K562 (cell line): ENCODE results near the gene DYNLT2. TPM values are rescaled to one million over a fixed set of nuclear protein-coding genes. Genes with fewer than 3 reads are reported as not detected.

ENCODE experiments used
- CAMTA2 ChIP-seq: fragments of 250-450 bp; sonication (Bioruptor Pico); conservative IDR thresholded peaks from 2 replicates; pipeline ENCODE4 v1.5.1; 2022
- CBFB ChIP-seq: sonication (generic); formaldehyde crosslinking; IDR thresholded peaks from 2 replicates; pipeline ENCODE4 v1.4.0; 2020; ENCODE audit warnings: mild to moderate bottlenecking, missing genetic modification reagents
- ELF1 ChIP-seq: fragments of 200-800 bp; sonication (Bioruptor generic); IDR thresholded peaks from 2 replicates; pipeline ENCODE4 v1.6.1; 2016; ENCODE audit warnings: missing genetic modification characterization, missing compliant biosample characterization
- MTA3 ChIP-seq: fragments of 450-650 bp; formaldehyde crosslinking; IDR thresholded peaks from 2 replicates; pipeline ENCODE4 v1.6.1; 2017; ENCODE audit warnings: mild to moderate bottlenecking, borderline replicate concordance
- MXI1 ChIP-seq: IDR thresholded peaks from 2 replicates; pipeline ENCODE4 v1.6.1; 2011; ENCODE audit warnings: low read depth, mild to moderate bottlenecking, improper control_type of control experiment, low read length
- NBN ChIP-seq: fragments of 450-650 bp; IDR thresholded peaks from 2 replicates; pipeline ENCODE4 v1.6.1; 2016; ENCODE audit warnings: low read depth, mild to moderate bottlenecking
- PYGO2 ChIP-seq: fragments of 450-650 bp; IDR thresholded peaks from 2 replicates; pipeline ENCODE4 v1.6.1; 2016; ENCODE audit warnings: mild to moderate bottlenecking, missing genetic modification characterization, moderate library complexity, missing compliant biosample characterization
- SIN3B ChIP-seq: fragments of 450-650 bp; IDR thresholded peaks from 2 replicates; pipeline ENCODE4 v1.6.1; 2017; ENCODE audit warnings: low read depth, mild to moderate bottlenecking, moderate library complexity
- SMAD1 ChIP-seq: fragments of 150-350 bp; IDR thresholded peaks from 2 replicates; pipeline ENCODE4 v1.6.1; 2014; ENCODE audit warnings: low read length, low read depth; ENCODE audit not compliant: partially characterized antibody
- SMARCA5 ChIP-seq: fragments of 450-650 bp; IDR thresholded peaks from 2 replicates; pipeline ENCODE4 v1.6.1; 2016
- SP2 ChIP-seq: IDR thresholded peaks from 2 replicates; pipeline ENCODE4 v1.6.1; 2011; ENCODE audit warnings: mild to moderate bottlenecking, low read depth, low read length, moderate library complexity; ENCODE audit not compliant: poor library complexity, severe bottlenecking; ENCODE audit errors: extremely low read depth
- SRSF9 ChIP-seq: fragments of 200-400 bp; formaldehyde crosslinking; IDR thresholded peaks from 2 replicates; pipeline ENCODE4 v1.6.1; 2017; ENCODE audit warnings: low read depth, low read length, borderline replicate concordance
- XRCC5 ChIP-seq: fragments of 200-400 bp; formaldehyde crosslinking; IDR thresholded peaks from 2 replicates; pipeline ENCODE4 v1.6.1; 2017; ENCODE audit warnings: low read depth, mild to moderate bottlenecking, low read length
- ZNF175 ChIP-seq: fragments of 200-800 bp; sonication (Bioruptor generic); IDR thresholded peaks from 2 replicates; pipeline ENCODE4 v1.6.1; 2016; ENCODE audit warnings: low read depth, mild to moderate bottlenecking, missing genetic modification characterization, missing compliant biosample characterization
- ZNF217 ChIP-seq: sonication (generic); formaldehyde crosslinking; IDR thresholded peaks from 2 replicates; pipeline ENCODE4 v1.8.0; 2022; ENCODE audit warnings: mild to moderate bottlenecking, missing genetic modification reagents
- ZNF740 ChIP-seq, 3 experiments: fragments of 200-800 bp in 1 of 3; sonication (Bioruptor generic) in 1 of 3; sonication (generic) in 1 of 3; formaldehyde crosslinking in 1 of 3; IDR thresholded peaks; 2 replicates each; pipeline versions ENCODE4 v1.6.1 to v1.8.0; 2016 to 2022; ENCODE audit warnings: mild to moderate bottlenecking in 2 of 3, missing compliant biosample characterization in 2 of 3, missing genetic modification characterization in 2 of 3, missing genetic modification reagents in 1 of 3
- polyA plus RNA-seq, 8 experiments: library from polyadenylated mRNA; depleted of rRNA in 4 of 8; stranded (reverse) in 5 of 8; unstranded in 3 of 8; fragments of >200 nt; fragmentation: Nextera tagmentation in 2 of 8; fragmentation: Illumina TruSeq in 1 of 8; extraction: Ambion mirVana in 2 of 8; extraction: Trizol in 1 of 8; gene quantifications; 2 replicates each; pipeline versions ENCODE4 v1.2.1 to v1.2.3, GENCODE V29; 2011 to 2014; ENCODE audit warnings: inconsistent platforms in 1 of 8, missing spikeins in 1 of 8
- total RNA-seq, 7 experiments: library from RNA; depleted of rRNA in 6 of 7; stranded (reverse); fragments of >200 nt in 6 of 7; fragmentation: Illumina TruSeq in 2 of 7; extraction: Trizol in 2 of 7; gene quantifications; 2 replicates each; pipeline versions ENCODE4 v1.2.1 to v1.2.3, GENCODE V29; 2011 to 2021; ENCODE audit warnings: low replicate concordance in 1 of 7
- TF ChIP-seq, protein P1 (sequence below): fragments of 450-650 bp; IDR thresholded peaks from 2 replicates; pipeline ENCODE4 v1.6.1; 2016; ENCODE audit warnings: low read depth
- TF ChIP-seq, protein P2 (sequence below): sonication (generic); formaldehyde crosslinking; IDR thresholded peaks from 2 replicates; pipeline ENCODE4 v1.8.0; 2022; ENCODE audit warnings: mild to moderate bottlenecking, missing genetic modification reagents

The DYNLT2 gene
- total and polyA plus RNA-seq, 9 of the 15 experiments (the other 6 are each of a cell fraction or from before 2014, with no cell fraction given) = 2.0 to 12.8 (median 6.3) TPM

DNA sequence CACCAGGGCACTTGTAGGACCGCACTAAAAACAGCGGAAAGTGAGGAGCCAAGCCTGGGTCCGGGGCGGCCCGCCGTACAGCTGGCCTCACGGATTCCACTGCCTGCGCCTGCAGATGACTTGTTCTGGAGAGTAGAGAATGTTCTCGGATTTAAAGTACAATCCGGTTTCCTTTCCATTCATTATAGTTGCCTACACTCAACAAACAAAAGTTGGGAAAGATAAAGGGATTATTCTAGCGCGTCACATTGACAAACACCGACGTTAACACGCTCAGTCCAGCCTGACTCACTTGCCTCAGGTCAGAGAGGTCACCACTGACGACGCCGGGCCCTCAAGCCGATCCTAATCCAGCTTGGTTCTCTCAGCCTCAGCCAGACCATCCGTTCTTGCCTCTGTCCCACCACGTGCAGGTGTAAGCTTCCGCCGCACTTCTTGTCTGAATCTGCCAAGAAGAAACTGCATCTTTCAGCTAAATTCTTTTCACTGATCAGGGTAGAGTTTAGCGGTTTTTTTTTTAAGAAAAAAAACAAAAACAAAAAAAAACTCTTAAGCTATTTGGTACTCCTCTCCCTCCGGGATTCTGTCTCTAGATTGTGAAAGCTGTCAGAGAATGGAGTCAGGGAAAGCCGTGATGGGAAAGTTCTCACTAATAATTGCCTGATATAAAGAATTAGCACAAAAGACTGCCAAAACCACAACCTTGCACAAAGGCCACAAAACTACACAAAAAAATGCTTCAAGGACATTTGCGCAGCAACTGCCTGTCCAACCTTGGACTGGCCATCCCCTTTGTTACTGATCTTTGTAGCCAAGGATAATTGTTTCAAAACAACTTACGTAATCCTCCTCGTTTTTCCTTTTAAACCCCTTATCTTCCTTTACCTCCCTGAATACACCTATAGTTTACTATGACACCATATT is 26.0 kb downstream of the DYNLT2 start (continued):
- TF ChIP-seq, protein P1, sequence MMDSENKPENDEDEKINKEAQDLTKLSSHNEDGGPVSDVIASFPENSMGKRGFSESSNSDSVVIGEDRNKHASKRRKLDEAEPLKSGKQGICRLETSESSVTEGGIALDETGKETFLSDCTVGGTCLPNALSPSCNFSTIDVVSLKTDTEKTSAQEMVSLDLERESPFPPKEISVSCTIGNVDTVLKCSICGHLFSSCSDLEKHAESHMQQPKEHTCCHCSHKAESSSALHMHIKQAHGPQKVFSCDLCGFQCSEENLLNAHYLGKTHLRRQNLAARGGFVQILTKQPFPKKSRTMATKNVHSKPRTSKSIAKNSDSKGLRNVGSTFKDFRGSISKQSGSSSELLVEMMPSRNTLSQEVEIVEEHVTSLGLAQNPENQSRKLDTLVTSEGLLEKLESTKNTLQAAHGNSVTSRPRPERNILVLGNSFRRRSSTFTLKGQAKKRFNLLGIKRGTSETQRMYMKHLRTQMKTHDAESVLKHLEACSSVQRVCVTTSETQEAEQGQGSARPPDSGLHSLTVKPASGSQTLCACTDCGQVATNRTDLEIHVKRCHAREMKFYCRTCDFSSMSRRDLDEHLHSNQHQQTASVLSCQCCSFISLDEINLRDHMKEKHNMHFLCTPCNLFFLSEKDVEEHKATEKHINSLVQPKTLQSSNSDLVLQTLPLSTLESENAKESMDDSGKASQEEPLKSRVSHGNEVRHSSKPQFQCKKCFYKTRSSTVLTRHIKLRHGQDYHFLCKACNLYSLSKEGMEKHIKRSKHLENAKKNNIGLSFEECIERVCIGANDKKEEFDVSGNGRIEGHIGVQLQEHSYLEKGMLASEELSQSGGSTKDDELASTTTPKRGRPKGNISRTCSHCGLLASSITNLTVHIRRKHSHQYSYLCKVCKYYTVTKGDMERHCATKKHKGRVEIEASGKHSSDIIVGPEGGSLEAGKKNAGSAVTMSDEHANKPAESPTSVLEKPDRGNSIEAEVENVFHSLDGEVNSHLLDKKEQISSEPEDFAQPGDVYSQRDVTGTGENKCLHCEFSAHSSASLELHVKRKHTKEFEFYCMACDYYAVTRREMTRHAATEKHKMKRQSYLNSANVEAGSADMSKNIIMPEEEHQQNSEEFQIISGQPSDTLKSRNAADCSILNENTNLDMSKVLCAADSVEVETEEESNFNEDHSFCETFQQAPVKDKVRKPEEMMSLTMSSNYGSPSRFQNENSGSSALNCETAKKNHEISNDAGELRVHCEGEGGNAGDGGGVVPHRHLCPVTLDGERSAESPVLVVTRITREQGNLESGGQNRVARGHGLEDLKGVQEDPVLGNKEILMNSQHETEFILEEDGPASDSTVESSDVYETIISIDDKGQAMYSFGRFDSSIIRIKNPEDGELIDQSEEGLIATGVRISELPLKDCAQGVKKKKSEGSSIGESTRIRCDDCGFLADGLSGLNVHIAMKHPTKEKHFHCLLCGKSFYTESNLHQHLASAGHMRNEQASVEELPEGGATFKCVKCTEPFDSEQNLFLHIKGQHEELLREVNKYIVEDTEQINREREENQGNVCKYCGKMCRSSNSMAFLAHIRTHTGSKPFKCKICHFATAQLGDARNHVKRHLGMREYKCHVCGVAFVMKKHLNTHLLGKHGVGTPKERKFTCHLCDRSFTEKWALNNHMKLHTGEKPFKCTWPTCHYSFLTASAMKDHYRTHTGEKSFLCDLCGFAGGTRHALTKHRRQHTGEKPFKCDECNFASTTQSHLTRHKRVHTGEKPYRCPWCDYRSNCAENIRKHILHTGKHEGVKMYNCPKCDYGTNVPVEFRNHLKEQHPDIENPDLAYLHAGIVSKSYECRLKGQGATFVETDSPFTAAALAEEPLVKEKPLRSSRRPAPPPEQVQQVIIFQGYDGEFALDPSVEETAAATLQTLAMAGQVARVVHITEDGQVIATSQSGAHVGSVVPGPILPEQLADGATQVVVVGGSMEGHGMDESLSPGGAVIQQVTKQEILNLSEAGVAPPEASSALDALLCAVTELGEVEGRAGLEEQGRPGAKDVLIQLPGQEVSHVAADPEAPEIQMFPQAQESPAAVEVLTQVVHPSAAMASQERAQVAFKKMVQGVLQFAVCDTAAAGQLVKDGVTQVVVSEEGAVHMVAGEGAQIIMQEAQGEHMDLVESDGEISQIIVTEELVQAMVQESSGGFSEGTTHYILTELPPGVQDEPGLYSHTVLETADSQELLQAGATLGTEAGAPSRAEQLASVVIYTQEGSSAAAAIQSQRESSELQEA = no peak
- no peak for TF ChIP-seq SMARCA5
- TF ChIP-seq ELF1 (tag) = no peak
- TF ChIP-seq SIN3B = no peak
- peak; percentile 62; the same call in 1 of the 2 replicates for TF ChIP-seq XRCC5
- TF ChIP-seq ZNF740 (CRISPR knock-in tag; IDR thresholded peaks at IDR 0.05) = no peak
- no peak; a peak in 1 of 4 replicates for TF ChIP-seq ZNF740 (tag; IDR thresholded peaks at IDR 0.05)
- no peak for TF ChIP-seq SMAD1
- TF ChIP-seq ZNF175 (CRISPR knock-in tag) = no peak
- TF ChIP-seq ZNF217 (CRISPR knock-in tag) = no peak
- TF ChIP-seq, protein P2, sequence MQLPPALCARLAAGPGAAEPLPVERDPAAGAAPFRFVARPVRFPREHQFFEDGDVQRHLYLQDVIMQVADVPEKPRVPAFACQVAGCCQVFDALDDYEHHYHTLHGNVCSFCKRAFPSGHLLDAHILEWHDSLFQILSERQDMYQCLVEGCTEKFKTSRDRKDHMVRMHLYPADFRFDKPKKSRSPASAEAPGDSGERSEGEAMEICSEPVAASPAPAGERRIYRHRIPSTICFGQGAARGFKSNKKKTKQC (CRISPR knock-in tag) = no peak
- 0 out of 2 replicates have a peak, but pooled peaks have one; percentile 37 for TF ChIP-seq NBN
- TF ChIP-seq SRSF9 = no peak
- peak; percentile 82 for TF ChIP-seq MTA3
- TF ChIP-seq CAMTA2 (CRISPR knock-in tag) = no peak
- no peak for TF ChIP-seq PYGO2 (tag)
- TF ChIP-seq MXI1 = no peak
- TF ChIP-seq CBFB = no peak
- no peak for TF ChIP-seq SP2
